Endothelial cell of hepatic sinusoid (primary cell): ENCODE data around the gene CACNA2D2.

Source experiments
- in situ Hi-C: cut with HindIII; loops from 2 replicates; pipeline ENCODE4 v1.10.0; 2017; ENCODE audit warnings: low sequenced_read_pairs

The CACNA2D2 gene

GRCh38 chr3:50408443-50408944 lies 94.9 kb downstream of the CACNA2D2 start:
- in situ Hi-C loops: no loop called here

GRCh38 chr3:50406487-50406886 lies 96.9 kb downstream of the CACNA2D2 start:
- in situ Hi-C loops: no loop called here

- in situ Hi-C loops: no loop called here
Measured at GRCh38 chr3:50405249-50405648, 98.2 kb downstream of the CACNA2D2 start.

DNA sequence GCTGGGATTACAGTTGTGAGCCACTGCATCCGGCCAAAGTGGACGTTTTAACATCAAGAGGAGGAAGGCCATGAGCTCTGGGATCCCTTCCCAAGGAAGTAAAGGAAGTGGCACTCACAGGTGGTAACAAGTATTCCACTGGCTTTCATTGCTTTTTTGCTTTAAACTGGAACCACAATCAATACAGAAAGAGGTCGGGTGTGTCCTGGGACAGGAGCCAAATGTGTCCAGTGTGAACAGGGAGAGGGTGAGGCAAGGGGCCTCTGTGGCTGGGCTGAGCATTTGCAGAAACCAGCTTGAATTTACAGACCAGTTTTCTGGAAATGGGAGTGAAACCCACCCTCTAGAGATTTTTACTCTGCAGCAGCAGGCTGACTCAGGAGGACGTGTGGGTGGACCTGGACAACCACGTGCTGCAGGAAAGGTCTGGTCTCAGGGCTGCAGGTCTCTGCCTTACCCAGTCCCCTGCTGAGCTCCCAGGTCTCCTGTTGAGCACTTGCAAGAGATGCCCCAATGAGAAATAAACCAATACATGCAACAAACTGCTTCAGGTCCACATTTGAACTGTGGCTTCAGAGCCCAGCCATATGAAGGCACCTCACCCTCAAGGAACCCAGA lies 101.3 kb downstream of the CACNA2D2 start:
- in situ Hi-C loops: no loop called here

GRCh38 chr3:50396502-50396901 lies 106.9 kb downstream of the CACNA2D2 start:
- in situ Hi-C loops: no loop called here

DNA sequence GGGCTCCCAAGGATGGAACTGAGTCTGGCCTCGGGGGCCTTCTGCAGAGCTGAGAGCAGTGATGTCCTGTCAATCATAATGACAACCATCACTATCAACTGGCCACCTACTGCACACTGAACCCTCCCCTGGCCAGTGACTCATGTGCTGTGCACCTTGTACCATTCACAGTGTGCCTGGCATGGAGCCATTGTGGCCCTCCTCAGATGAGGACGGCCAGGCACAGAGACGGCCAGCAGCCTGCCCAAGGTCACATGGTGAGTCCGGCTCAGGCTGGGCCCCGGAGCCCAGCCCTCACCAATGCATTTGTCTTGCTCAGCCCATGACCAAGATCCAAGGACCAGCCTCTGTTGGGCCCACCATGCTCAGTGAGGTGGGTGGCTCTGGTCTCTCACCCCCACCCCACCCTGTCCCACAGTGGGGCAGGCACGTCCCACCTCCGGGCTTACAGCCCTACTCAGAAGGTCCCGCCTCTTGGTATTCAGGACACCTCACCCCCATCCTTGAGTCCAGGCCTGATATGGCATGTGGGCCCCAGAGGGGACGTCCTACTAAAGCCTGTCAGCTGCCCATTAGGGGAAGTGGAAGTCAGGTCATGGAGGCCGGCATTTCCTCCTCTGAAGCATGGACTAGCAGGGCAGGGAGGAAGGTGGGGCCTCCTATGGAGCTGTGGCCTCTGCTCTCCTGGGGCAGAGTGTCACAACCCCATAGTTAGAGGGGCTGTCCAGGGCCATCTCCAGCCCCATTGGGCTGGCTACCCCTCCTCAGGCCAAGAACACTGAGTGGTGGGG lies 108.2 kb downstream of the CACNA2D2 start:
- in situ Hi-C loops: no loop called here

GRCh38 chr3:50393061-50393460 lies 110.4 kb downstream of the CACNA2D2 start:
- in situ Hi-C loops: no loop called here

- in situ Hi-C loops: no loop called here
Measured at GRCh38 chr3:50392101-50392715, 111.2 kb downstream of the CACNA2D2 start.

GRCh38 chr3:50390508-50391224 lies 112.8 kb downstream of the CACNA2D2 start:
- in situ Hi-C loops: no loop called here

- in situ Hi-C loops: no loop called here
Measured at GRCh38 chr3:50389414-50389767, 114.0 kb downstream of the CACNA2D2 start.

GRCh38 chr3:50388720-50389413 lies 114.6 kb downstream of the CACNA2D2 start:
- in situ Hi-C loops: no loop called here

GRCh38 chr3:50388016-50388719 lies 115.3 kb downstream of the CACNA2D2 start:
- in situ Hi-C loops: no loop called here

- in situ Hi-C loops: no loop called here
Measured at GRCh38 chr3:50385754-50386153, 117.7 kb downstream of the CACNA2D2 start.

DNA sequence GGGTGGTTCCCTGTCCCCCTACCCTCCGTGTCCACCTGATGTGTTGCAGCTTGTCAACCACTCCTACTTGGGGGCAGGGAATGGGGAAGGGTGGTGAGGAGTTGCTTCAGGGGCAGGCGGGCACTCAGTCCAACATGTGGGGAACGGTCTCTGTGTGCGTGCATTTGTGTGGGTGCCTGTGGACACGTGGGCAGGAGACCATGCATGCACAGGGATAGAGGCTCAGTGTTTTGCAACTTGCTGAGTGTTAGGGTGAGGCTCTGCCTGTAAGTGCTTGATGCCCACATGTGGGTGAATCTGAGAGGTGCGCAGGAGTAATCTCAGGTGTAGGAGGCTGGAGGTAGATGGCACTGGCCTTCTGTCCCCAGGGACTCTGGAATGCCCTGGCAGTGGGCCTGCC lies 119.7 kb downstream of the CACNA2D2 start:
- in situ Hi-C loops: no loop called here

DNA sequence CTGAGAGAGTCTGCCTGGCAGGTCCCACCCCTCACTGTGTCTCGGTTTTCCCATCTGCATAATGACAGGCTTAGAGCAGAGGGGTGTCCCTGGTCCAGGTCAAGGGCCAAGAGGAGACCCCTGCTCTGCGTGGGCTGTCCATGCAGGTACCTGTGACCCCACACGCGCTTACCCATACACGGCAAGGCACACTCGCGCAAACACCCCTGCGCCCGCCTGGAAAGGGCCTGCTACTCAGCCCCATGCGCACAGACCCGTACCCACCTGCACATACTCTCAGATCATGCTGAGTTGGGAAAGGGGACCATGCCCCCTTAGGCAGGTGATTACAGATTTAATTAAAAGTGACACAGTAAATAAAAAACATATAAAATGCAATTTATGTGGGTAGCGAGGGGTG lies 120.7 kb downstream of the CACNA2D2 start:
- in situ Hi-C loops: no loop called here

- in situ Hi-C loops: no loop called here
Measured at GRCh38 chr3:50381383-50381782, 122.1 kb downstream of the CACNA2D2 start.

DNA sequence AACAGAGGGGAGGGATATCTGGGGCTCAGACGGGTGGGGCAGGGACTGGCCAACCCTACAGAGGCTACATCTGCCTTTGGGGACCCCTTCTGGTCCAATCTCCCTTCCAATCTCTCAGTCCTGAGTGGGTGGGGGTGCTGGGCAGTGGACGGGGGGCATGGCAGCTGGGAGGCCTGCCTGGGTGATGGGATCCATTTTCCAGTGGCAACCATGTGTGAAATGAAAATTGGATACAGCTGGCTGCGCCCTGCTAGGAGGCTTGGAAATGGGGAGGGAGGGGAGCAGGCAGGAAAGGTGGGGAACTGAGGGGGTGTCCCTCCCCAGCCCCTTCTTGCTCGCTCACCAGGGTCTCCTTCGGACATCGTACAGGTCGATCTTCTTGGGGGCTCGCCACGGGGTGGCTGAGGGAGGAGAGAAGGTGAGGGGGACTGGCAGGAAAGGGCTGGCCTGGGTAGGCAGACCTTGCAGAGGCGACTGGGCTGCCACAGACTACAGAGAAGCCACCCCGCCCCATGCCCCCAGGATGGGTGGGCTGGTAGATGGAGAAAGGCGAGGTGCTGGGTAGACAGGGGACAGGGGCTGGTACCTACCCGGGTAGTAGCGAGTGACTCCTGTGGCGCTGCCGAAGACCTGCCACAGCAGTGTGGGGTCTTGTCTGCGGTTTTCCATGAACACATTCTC lies 122.9 kb downstream of the CACNA2D2 start:
- in situ Hi-C loops: no loop called here

- in situ Hi-C loops: no loop called here
Measured at GRCh38 chr3:50378757-50379156, 124.7 kb downstream of the CACNA2D2 start.

DNA sequence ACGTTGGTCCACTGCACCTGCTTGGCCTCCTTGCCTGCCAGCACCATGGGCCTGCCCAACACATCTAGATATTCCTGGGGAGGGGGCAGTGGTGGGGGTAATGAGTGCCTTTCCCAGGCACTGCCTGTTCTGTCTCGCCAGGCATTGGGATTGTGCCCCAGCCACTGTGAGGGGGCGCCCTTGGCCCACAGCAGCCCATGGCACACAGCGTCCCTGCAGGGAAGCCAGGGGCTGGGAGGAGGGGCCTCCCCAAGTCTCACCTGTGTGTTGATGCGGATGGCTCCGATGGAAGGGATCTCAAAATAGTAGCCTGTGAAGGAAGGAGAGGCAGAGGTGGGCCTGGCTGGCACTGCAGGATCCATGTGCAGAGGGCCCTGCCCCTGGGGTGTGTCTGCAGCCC lies 125.4 kb downstream of the CACNA2D2 start:
- in situ Hi-C loops: no loop called here
